Activated naive CD4-positive, alpha-beta T cell treated with anti-CD3 and anti-CD28 coated beads, Interleukin-2, amount 50 U/mL, for 72 hours (primary cell): ENCODE measurements around the gene ZNF829. TPM values are rescaled to one million over a fixed set of nuclear protein-coding genes. Genes with fewer than 3 reads are reported as not detected.
A peak's percentile ranks its signal among the peaks of the same experiment; 100 is the strongest.

Source experiments
- ATAC-seq, 2 donors: fragments of 150-1000 bp; cut with Tn5 transposase; 2 replicates each; pipeline ENCODE4 v1.10.0; 2021; ENCODE audit warnings: mild to moderate bottlenecking in 2 of 2, moderate library complexity in 2 of 2
- DNase-seq, 2 donors: peaks; one replicate each; pipeline ENCODE4 v3.0.0; 2021 to 2022; ENCODE audit warnings: low spot score in 2 of 2
- H3K27ac Mint-ChIP-seq, 2 donors: one replicate each; pipeline ENCODE4 v1.8.0; 2022; ENCODE audit warnings: mild to moderate bottlenecking in 2 of 2, mixed read lengths in 2 of 2
- H3K36me3 Mint-ChIP-seq, 2 donors: one replicate each; pipeline ENCODE4 v1.8.0; 2022; ENCODE audit warnings: mixed read lengths in 2 of 2
- H3K9me3 Mint-ChIP-seq, 2 donors: one replicate each; pipeline ENCODE4 v1.8.0; 2022; ENCODE audit warnings: mixed read lengths in 2 of 2
- total RNA-seq, 2 donors: library from RNA; stranded (reverse); gene quantifications; one replicate each; pipeline ENCODE4 v1.2.3, GENCODE V29; 2022

The ZNF829 gene
- total RNA-seq, 2 donors from 2014 or later: 3.4 to 4.9 TPM

- peak; percentile 89 to 91 for ATAC-seq
- peaks cover 24 to 27% of the 10 kb centered on the region in 2 donors for H3K36me3 Mint-ChIP-seq
- H3K27ac Mint-ChIP-seq: no peak overlapping the region
- peaks cover 16 to 25% of the 10 kb centered on the region in 2 donors for H3K9me3 Mint-ChIP-seq
- peak; percentile 84 to 85 for DNase-seq
Observed at GRCh38 chr19:36849701-36850558, 66.2 kb downstream of the ZNF829 start.

GRCh38 chr19:36847968-36848367 is 68.1 kb downstream of the ZNF829 start:
- ATAC-seq (no peak), DNase-seq (no peak)
- Mint-ChIP-seq H3K9me3 (peaks cover 8 to 16% of the 10 kb centered on the region in 2 donors), H3K27ac (no peak overlapping the region), H3K36me3 (peaks cover 27 to 42% of the 10 kb centered on the region in 2 donors)

GRCh38 chr19:36838784-36839324 is 77.2 kb downstream of the ZNF829 start:
- DNase-seq: no peak
- Mint-ChIP-seq H3K27ac (no peak overlapping the region), H3K36me3 (peaks cover 46 to 48% of the 10 kb centered on the region in 2 donors), H3K9me3 (peaks cover 4 to 29% of the 10 kb centered on the region in 2 donors)
- ATAC-seq: no peak

Other genes starting within 250 kb of the ZNF829 start
- gene ZNF461, start 249.5 kb downstream of the ZNF829 start, total RNA-seq: 1 to 10 TPM; 3.2 to 4.8 TPM
- gene ZNF567, start 228.7 kb downstream of the ZNF829 start, total RNA-seq: 1 to 10 TPM; 5.4 to 7.4 TPM
- 10 to 100 TPM in 1 of 2 donors, 1 to 10 TPM in 1; 8.0 to 40.7 TPM for gene ZNF850, start 143.5 kb downstream of the ZNF829 start, total RNA-seq
- 1 to 10 TPM; 4.6 to 8.0 TPM for gene ZNF790, start 77.9 kb downstream of the ZNF829 start, total RNA-seq
- gene ZNF345, start 65.4 kb downstream of the ZNF829 start, total RNA-seq: 1 to 10 TPM; 4.3 to 5.7 TPM
- gene ZNF568, start within 50 bp of the ZNF829 start, total RNA-seq: 1 to 10 TPM; 4.5 to 8.9 TPM
- 10 to 100 TPM in 1 of 2 donors, 1 to 10 TPM in 1; 8.5 to 14.2 TPM for gene ZNF420, start 162.1 kb upstream of the ZNF829 start, total RNA-seq